RPMI7951 (cell line): ENCODE data around the gene SAP30BP. TPM values are rescaled to one million over a fixed set of nuclear protein-coding genes. Genes with fewer than 3 reads are reported as not detected.
A peak's percentile ranks its signal among the peaks of the same experiment; 100 is the strongest.
"Not testable (repeated sequence)": the region's sequence is repeated elsewhere in the genome, so short reads cannot be mapped to it uniquely, and the experiment has no call there.

Experiments
- DNase-seq: peaks from one replicate; pipeline ENCODE4 v3.0.0-alpha.2; 2012; ENCODE audit warnings: low read depth
- total RNA-seq: library from RNA; depleted of rRNA; stranded (reverse); fragments of >200 nt; shearing (Covaris generic); gene quantifications from 2 replicates; pipeline ENCODE4 v1.2.3, GENCODE V29; 2014

Gene SAP30BP
- total RNA-seq, 1 experiment from 2014 or later: 81.3 TPM

- peak; percentile 86 for DNase-seq
These were observed 33.4 kb upstream of the SAP30BP start for GRCh38 chr17:75633486-75634375.

GRCh38 chr17:75634376-75634740, 32.8 kb upstream of the SAP30BP start:
- no peak for DNase-seq

GRCh38 chr17:75634754-75635609, 32.2 kb upstream of the SAP30BP start:
- DNase-seq: no peak

- DNase-seq: no peak
These were observed 31.4 kb upstream of the SAP30BP start for GRCh38 chr17:75635610-75636202.

- DNase-seq: no peak
These were observed 30.6 kb upstream of the SAP30BP start for GRCh38 chr17:75636381-75637142.

GRCh38 chr17:75637143-75637538, 30.0 kb upstream of the SAP30BP start:
- DNase-seq: no peak

GRCh38 chr17:75637551-75637950, 29.6 kb upstream of the SAP30BP start:
- DNase-seq: no peak

GRCh38 chr17:75638039-75638438, 29.1 kb upstream of the SAP30BP start:
- DNase-seq: not testable (repeated sequence)

GRCh38 chr17:75638893-75639292, 28.2 kb upstream of the SAP30BP start:
- DNase-seq: no peak

- DNase-seq: no peak
These were observed 27.8 kb upstream of the SAP30BP start for GRCh38 chr17:75639327-75639726.

- DNase-seq: no peak
These were observed 27.2 kb upstream of the SAP30BP start for GRCh38 chr17:75639771-75640555.

- DNase-seq: no peak
These were observed 26.5 kb upstream of the SAP30BP start for GRCh38 chr17:75640556-75641119.

GRCh38 chr17:75641343-75641742, 25.8 kb upstream of the SAP30BP start:
- DNase-seq: no peak

GRCh38 chr17:75642182-75642783, 24.9 kb upstream of the SAP30BP start:
- no peak for DNase-seq

GRCh38 chr17:75642784-75643642, 24.1 kb upstream of the SAP30BP start:
- DNase-seq: no peak

GRCh38 chr17:75643643-75644017, 23.5 kb upstream of the SAP30BP start:
- no peak for DNase-seq

GRCh38 chr17:75645501-75645888, 21.6 kb upstream of the SAP30BP start:
- DNase-seq: no peak

GRCh38 chr17:75645889-75646637, 21.1 kb upstream of the SAP30BP start:
- no peak for DNase-seq
